Activated CD8-positive, alpha-beta T cell treated with anti-CD3 and anti-CD28 coated beads for 36 hours (primary cell): ENCODE measurements around the gene ROR2. TPM values are rescaled to one million over a fixed set of nuclear protein-coding genes. Genes with fewer than 3 reads are reported as not detected.

Experiments
- ATAC-seq: fragments of 200-7000 bp; cut with Tn5 transposase; one replicate; pipeline ENCODE4 v1.10.0; 2021; ENCODE audit warnings: mild to moderate bottlenecking, moderate library complexity
- CTCF ChIA-PET: fragments of 350-600 bp; sonication (Branson Sonifier 250); formaldehyde crosslinking; loops from one replicate; lab custom pipeline; 2021; ENCODE audit warnings: antibody characterized with exemption; lab: Charles Lee
- POLR2A ChIA-PET: fragments of 350-600 bp; sonication (Branson Sonifier 250); formaldehyde crosslinking; loops from one replicate; lab custom pipeline; 2021; ENCODE audit warnings: antibody characterized with exemption; lab: Charles Lee
- DNase-seq: peaks from one replicate; pipeline ENCODE4 v3.0.0-alpha.2; 2020
- H3K27ac Mint-ChIP-seq: one replicate; pipeline ENCODE4 v1.8.0; 2021; ENCODE audit warnings: mild to moderate bottlenecking, mixed read lengths
- H3K27me3 Mint-ChIP-seq: one replicate; pipeline ENCODE4 v1.8.0; 2021; ENCODE audit warnings: mixed read lengths
- H3K36me3 Mint-ChIP-seq: one replicate; pipeline ENCODE4 v1.8.0; 2021; ENCODE audit warnings: low read depth, mixed read lengths
- H3K4me1 Mint-ChIP-seq: one replicate; pipeline ENCODE4 v1.8.0; 2021; ENCODE audit warnings: low read depth, mixed read lengths
- H3K4me3 Mint-ChIP-seq: one replicate; pipeline ENCODE4 v1.8.0; 2021; ENCODE audit warnings: mild to moderate bottlenecking, moderate library complexity, mixed read lengths
- H3K9me3 Mint-ChIP-seq: one replicate; pipeline ENCODE4 v1.8.0; 2021; ENCODE audit warnings: mixed read lengths
- CTCF ChIP-seq: fragments of 200-600 bp; IDR thresholded peaks from one replicate; pipeline ENCODE4 v1.8.0; 2022; ENCODE audit warnings: antibody characterized with exemption, mild to moderate bottlenecking
- intact Hi-C: fragments of 100-400 bp; cut with micrococcal nuclease; formaldehyde crosslinking; loops from one replicate; pipeline ENCODE4 v1.10.0; 2022
- total RNA-seq, 2 experiments: library from RNA; stranded (reverse); gene quantifications; one replicate each; pipeline ENCODE4 v1.2.3, GENCODE V29; 2021

Gene ROR2
- total RNA-seq, 2 experiments from 2014 or later, result not detected

- Mint-ChIP-seq H3K27ac (no peak overlapping the region), H3K27me3 (no peaks in the 10 kb centered on the region), H3K4me1 (no peaks in the 10 kb centered on the region), H3K36me3 (no peaks in the 10 kb centered on the region), H3K9me3 (no peaks in the 10 kb centered on the region), H3K4me3 (no peak overlapping the region)
- DNase-seq, result no peak
- intact Hi-C loops, result no loop called here
- ChIA-PET POLR2A (no interaction called here), CTCF (no interaction called here)
- ATAC-seq, result no peak
- no peak for TF ChIP-seq CTCF
These were observed 133.7 kb downstream of the ROR2 start for GRCh38 chr9:91816356-91816755.

- no peak for ATAC-seq
- H3K4me3 Mint-ChIP-seq, result no peak overlapping the region
- H3K27ac Mint-ChIP-seq, result no peak overlapping the region
- H3K9me3 Mint-ChIP-seq, result no peaks in the 10 kb centered on the region
- ChIA-PET CTCF (no interaction called here), POLR2A (no interaction called here)
- H3K27me3 Mint-ChIP-seq, result no peaks in the 10 kb centered on the region
- no peaks in the 10 kb centered on the region for H3K36me3 Mint-ChIP-seq
- no peaks in the 10 kb centered on the region for H3K4me1 Mint-ChIP-seq
- intact Hi-C loops, result no loop called here
- no peak for DNase-seq
- TF ChIP-seq CTCF, result no peak
These were observed 134.1 kb downstream of the ROR2 start for GRCh38 chr9:91815896-91816295.

- no peak for TF ChIP-seq CTCF
- DNase-seq (no peak), ATAC-seq (no peak)
- intact Hi-C loops, result no loop called here
- Mint-ChIP-seq H3K27me3 (no peaks in the 10 kb centered on the region), H3K9me3 (no peaks in the 10 kb centered on the region), H3K27ac (no peak overlapping the region), H3K4me1 (no peaks in the 10 kb centered on the region), H3K4me3 (no peak overlapping the region), H3K36me3 (no peaks in the 10 kb centered on the region)
- POLR2A ChIA-PET, result no interaction called here
- CTCF ChIA-PET, result no interaction called here
These were observed 135.3 kb downstream of the ROR2 start for GRCh38 chr9:91814753-91815152.

GRCh38 chr9:91814201-91814600 lies 135.8 kb downstream of the ROR2 start:
- CTCF ChIA-PET, result no interaction called here
- H3K36me3 Mint-ChIP-seq, result no peaks in the 10 kb centered on the region
- DNase-seq (no peak), ATAC-seq (no peak)
- H3K27me3 Mint-ChIP-seq, result no peaks in the 10 kb centered on the region
- H3K4me1 Mint-ChIP-seq, result no peaks in the 10 kb centered on the region
- intact Hi-C loops, result no loop called here
- no peak overlapping the region for H3K27ac Mint-ChIP-seq
- H3K4me3 Mint-ChIP-seq, result no peak overlapping the region
- no peaks in the 10 kb centered on the region for H3K9me3 Mint-ChIP-seq
- POLR2A ChIA-PET, result no interaction called here
- no peak for TF ChIP-seq CTCF

GRCh38 chr9:91813176-91813795 lies 136.7 kb downstream of the ROR2 start:
- Mint-ChIP-seq H3K36me3 (no peaks in the 10 kb centered on the region), H3K27me3 (no peaks in the 10 kb centered on the region), H3K4me3 (no peak overlapping the region), H3K9me3 (no peaks in the 10 kb centered on the region), H3K4me1 (no peaks in the 10 kb centered on the region), H3K27ac (no peak overlapping the region)
- intact Hi-C loops, result no loop called here
- no peak for TF ChIP-seq CTCF
- ATAC-seq, result no peak
- CTCF ChIA-PET, result no interaction called here
- no peak for DNase-seq
- POLR2A ChIA-PET, result no interaction called here
